RKO (cell line): Measurements from ENCODE around the gene SKI.

Experiments
- DNase-seq: peaks from one replicate; pipeline ENCODE4 v3.0.0-alpha.2; 2016; ENCODE audit warnings: low spot score

Gene SKI

GRCh38 chr1:2307972-2308371 is 79.9 kb downstream of the SKI start:
- no peak for DNase-seq

DNA sequence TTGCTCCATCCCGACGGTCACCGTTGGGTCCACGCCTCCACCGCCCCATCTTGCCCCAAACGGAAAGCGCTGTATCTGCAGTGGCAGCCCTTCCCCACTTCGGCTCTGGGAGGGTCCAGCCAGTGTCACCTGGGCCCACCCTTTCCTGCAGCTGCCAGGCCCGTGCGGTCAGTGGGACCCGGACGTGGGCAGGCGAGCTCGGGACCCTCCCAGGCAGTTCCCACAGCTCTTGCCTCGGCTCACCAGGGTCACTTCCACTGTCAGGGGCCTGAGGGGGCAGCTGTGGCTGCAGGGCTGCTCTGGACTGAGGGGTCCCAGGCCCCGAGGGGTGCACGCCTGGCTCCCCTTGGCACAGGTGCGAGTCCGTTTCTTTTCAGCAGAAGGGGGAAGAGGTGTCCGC is 80.7 kb downstream of the SKI start:
- no peak for DNase-seq

DNA sequence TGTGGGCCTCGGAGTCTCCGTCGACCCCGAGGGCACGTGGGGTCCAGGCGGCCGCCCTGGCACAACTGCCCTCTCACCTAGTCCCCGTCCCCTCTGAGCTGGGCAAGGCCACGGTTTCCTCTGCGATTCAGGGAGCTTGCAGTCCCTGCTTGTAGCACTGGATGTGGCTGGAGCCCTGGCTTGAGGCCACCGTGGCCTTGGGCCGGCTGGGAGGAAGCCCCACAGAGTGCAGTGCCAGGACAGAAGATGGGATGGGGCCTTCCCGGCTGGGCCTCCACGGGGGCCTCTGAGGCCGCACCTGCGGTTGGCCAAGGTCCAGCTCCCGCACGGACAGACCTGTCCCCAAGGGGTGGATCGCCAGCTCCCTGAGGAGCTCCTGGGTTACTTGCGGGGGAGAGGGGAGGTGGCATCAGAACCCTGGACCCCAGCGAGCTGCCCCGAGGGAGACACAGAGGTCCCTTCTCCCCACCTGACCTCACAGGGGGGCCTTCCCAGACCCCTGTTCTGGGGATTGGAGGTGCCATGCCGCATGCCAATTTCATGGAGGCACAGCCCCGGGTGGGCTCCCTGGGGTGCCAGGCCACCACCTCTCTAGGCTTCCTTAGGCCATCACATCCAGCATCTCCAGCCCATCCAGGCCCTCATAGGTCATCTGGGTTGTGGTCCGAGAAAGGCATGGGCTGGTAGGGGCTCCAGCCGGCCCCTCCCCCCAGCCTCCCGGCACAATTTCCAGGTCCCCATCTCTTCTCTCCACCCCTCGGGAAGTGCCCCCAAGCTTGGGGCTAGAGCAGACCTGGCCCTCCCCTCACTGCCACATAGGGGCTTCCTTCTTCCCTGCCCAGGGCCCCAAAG is 82.4 kb downstream of the SKI start:
- DNase-seq = no peak

DNA sequence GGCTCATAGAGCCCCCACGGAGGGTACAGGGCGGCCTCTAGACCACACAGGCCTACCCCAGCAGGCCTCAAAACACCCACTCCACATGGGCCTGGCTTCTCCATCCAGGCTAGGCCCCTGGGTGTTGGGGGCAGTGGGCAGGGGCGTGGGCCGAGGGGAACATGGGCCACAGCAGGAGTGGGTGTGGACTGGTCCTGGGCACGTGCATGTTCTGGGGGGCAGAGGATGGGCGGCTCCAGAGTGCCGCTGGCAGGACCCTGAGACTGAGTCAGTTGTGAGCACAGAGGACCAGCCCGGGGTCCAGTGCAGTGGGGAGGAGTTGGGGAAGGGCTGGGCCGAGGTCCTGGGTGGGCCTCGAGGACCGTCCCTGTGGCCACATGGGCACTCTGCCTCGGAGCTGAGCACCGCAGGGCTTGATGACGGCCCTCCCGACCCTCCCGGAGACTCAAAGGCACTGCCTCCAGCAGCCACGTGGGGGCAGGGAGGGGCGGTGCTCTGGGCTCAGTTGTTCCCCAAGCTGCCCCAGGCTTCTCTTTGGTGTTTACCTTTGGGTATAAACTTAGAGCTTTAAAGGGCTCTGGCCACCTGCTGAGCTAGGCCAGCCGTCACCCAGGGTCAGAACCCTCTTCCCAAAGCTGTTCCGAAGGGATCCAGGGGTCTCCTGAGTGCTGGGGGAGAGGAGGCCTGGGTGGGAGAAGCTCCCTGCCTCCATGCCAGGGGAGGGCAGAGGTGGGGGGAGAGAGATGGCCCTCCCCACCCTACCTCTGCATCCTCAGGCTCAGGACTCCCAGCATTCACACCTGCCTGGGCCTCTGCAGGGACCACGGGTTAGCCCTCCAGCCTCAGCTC is 83.3 kb downstream of the SKI start:
- peak; percentile 22 for DNase-seq

DNA sequence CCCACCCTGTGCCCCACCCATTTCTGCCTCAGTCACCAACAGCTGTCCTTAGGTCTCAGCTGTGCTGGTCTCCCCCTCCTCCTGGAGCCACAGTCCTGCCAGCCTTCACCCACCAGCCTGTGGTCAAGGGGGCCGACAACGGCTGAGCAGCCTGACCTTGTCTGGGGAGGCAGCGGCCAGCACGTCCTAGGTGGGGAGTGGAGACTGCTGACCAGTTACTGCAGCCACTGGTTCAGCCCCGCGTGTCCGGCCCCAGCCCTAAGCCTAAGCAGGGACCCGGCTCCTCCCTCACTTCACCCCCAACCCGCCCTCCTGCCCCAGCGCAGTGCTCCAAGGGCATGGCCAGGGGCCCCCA is 84.0 kb downstream of the SKI start:
- DNase-seq = no peak

DNA sequence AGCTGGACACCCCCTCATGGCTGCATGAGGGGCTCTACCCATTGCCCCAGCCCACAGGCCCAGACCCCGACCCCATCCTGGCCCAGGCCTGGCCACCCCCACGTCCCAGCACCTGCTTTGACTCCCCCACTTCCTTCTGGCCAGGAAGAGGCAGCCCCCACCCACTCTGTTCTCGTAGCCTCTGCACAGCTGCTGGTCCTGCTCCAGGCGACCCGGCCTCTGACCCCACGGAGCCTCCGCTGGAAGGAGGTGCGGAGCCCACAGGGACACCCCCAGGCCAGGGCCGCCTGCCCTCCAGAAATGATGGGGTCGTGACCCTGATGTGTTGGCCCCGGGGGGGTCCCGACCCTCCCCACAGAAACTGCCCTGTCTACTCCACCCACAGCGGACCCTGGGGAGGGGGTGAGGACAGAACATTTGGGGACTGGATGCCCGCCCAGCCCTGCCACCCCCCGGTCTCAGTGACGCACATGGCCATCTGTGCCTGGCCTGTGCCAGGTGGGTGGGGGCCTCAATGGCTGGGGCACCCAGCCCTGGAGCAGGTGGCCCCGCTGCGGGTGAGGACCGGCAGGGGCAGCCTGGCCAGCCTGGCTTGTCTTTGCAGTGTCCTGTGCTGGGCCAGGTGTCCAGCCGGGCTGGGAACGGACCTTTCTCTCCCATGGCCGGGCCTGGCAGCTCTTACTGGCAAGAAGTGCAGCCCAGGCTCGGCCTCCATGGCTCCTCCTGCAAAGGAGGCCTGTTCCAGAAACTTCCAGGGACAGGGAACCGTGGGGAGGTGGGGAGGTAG is 84.6 kb downstream of the SKI start:
- no peak for DNase-seq

DNA sequence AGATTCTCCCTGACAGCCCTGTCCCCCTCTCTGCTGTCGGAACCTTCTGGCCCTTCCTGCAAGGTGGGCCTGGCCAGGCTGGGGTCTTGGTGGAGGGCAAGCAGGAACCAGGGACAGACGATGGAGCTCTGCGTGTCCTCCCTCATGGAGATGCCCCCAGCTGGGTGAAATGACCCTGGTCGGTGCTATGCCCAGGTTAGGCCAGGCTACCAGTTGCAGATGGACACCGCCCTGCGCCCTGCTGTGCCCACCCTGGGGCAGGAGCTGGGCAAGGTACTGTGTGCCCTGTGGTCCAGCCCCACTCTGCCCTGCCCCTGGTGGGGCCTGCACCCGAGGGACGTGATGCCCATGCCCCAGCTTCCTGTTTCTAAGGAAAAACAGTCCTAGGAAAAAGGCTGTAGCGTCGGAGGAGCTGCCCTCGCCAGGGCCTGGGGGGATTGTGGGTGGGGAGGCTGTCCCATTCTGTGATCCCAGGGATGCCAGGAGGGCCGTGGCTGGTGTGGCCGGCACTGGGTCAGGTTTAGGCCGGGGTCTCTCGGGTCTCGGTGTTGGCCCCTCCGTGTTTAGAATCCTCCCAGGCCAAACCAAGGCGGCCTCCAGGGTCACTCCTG is 85.6 kb downstream of the SKI start:
- no peak for DNase-seq

DNA sequence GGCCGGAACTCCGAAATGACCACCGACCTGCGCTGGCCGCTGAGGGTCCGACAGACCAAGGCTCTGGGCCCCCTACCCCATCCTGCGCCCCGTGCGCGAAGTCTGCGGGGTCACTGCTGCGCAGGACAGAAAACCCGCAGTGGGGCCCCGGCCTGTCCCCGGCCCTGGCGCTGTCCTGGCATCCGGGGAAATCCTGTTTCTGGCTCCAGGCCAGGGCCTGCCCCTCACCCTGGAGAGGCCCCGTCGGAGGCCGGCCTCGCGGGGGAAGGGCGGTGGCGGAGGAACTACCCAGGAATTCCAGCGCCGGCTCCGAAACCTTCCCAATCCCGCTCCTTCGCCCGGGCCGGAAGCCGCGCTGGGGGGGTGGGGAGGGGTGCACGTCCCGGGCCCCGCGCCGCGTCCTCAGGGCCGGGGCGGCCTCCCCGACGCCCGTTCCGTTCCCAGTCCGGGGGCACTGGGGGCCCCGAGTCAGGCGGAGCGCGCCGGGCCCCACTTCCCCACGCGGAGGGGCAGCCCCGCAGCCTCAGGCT is 86.2 kb downstream of the SKI start:
- peak; percentile 36 for DNase-seq

DNA sequence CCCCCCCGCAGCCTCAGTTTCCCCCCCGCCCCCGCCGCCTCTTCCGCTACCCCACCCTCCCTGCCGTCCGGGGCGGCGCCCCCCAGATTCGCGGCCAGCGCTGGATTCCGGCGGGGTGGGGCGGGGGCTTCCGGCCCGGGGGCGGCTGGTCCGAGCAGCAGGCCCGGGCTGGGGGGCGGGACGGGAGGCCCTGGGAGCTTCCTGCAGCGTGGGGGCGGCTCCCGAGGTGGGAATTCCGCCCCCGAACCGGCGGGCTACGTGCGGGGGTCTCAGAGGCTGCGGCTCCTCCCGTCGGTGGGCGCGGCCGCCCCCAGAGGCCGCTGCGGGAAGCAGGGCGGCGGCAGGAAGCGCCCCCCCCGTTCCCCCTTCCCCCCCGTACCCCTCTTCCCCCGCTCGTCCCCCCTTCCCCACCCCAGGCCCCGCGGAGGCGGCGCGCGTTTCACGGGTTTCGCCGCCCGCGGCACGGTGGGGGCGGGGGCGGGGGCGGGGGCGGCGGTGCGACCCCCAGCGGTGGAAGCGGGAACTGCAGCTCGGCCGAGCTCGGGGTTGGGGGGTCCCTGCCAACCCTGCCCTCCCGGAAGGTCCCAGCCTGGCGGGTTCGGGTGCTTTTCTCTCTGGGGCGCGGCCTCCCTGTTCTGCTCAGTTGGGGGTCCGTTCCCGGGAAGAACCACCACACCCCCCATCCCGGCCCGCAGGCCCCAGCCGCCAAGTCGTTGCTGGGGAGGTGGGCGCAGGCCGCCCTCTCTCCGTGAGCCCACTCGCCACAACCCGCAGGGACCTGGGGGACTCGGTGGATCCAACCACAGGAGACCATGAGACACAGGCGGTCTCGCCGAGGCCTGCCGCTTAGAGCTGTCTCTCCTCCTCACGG is 86.9 kb downstream of the SKI start:
- DNase-seq = peak; percentile 36

DNA sequence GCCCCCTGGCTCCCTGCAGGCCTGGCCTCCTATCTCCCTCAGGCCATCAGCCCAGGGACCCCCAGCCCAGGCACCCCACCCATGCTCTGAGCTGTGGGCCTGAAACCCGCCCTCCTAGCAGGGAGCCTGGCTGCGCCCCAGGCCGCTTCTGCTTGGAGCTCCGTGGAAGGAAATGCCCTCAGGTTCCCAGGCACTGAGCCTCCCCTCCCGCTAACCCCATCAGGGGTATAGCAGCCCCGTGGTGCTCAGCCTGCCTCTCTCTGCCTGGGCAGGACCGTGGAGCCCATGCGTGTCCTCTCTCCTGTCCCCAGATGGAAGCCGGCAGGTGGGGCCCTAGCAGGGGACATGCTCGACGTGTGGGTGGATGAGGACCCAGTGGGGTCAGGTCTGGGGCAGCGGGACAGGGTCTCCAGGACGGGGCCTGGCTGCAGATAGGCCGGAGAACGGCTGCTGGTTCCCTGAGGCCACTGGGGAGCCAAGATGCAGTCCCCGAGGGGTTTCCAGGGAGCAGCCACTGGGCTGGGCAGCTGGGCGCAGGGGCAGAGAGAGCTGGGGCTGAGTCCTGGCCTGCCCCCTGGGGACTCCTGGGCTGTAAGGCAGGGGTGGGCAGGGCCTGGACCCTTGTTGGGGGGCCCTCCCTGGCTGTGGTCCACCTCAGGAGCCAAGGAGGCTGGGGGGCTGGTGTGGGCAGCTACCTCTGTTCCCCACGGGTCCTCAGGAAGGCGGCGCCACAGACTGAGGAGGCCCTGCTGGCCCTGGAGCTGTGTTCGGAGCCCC is 87.7 kb downstream of the SKI start:
- DNase-seq = no peak

- no peak for DNase-seq
Observed at GRCh38 chr1:2316451-2316961, 88.4 kb downstream of the SKI start.

GRCh38 chr1:2317230-2318065 is 89.3 kb downstream of the SKI start:
- DNase-seq = no peak

DNA sequence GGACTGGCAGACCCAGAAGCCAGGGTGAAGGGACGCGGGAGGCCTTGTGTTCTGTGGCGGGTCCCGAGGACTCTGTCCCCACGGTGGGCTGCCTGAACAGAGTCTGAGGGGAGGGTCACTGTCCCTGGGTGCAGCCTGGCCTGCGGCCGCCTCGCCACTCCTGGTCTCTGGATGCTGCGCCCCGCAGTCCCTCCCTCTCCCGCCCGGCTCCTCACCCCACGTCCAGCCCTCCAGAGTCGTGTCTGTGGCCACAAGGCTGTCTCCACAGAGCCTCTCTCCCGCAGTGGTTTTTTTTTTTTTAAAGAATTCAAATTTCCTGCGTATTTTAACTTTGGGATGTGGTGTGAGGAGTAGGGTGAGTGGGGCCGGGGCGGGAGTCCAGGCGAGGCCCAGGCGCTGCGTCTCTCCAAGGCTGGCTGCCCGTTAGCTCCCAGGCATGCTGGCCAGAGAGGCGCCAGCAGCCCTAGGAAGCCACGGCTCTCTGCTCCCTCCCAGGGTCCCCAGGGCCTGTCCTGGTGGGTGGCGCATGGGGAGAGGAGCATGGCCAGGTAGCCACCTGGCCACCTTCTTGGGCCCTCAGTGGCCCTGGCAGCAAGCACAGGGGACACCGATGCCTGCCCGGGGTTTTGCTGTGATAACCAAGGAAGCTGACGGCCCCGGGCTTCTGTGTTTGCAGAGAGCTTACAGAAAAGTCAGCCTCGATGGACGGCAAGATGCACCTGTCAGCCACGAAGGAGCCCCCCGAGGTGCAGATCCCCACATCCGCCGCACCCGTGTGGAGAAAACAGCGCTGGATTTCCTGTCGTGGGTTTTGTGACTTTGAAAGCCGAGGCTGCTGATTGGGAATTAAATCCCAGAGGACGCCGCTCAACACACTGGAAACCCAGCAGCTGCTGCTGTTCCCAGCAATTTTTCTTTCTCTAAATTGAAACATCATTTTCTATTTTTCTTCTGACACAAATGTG is 90.5 kb downstream of the SKI start:
- no peak for DNase-seq

GRCh38 chr1:2319291-2319690 is 91.2 kb downstream of the SKI start:
- no peak for DNase-seq

- DNase-seq = no peak
Observed at GRCh38 chr1:2320006-2320405, 91.9 kb downstream of the SKI start.

GRCh38 chr1:2320760-2321667 is 92.9 kb downstream of the SKI start:
- DNase-seq = no peak
